ENCODE data around the gene CFAP100.

- TF ChIP-seq CTCF (IDR thresholded peaks at IDR 0.05): no peak
- TF ChIP-seq POLR2A (IDR thresholded peaks at IDR 0.05): no peak
Observed at GRCh38 chr3:126485956-126486355, 91.2 kb downstream of the CFAP100 start.

All from esophagus squamous epithelium (tissue), 4 donors.